ENCODE measurements around the gene CKM.
"Not testable (repeated sequence)": the region's sequence is repeated elsewhere in the genome, so short reads cannot be mapped to it uniquely, and the experiment has no call there.

CKM gene

DNA sequence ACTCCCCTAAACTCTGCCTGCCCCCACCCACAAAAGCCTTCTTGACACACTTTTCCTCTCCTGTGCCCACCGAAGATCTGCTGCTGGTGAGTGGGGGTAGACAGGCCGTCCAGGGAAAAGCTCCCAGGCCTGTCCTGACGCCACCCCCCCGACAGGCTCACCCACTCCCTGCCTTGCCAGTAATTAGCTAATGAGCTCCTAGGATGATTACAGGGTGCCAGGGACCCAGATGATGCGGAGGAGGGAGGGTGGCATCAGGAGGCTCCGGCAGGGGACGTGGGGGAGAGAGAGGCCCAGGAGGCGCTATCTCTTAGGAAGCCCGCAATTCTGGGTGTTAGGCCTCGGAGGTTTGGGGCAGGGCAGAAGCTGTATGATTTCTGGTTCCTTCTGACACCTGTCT is 44.6 kb downstream of the CKM start:
- no peaks in the 10 kb centered on the region for H3K27me3 Mint-ChIP-seq (ENCODE audit: low read depth)
- H3K4me1 Mint-ChIP-seq (ENCODE audit: low read depth), result no peaks in the 10 kb centered on the region
- H3K36me3 Mint-ChIP-seq (ENCODE audit: low read depth), result peaks cover 3% of the 10 kb centered on the region
- no peak overlapping the region for H3K4me3 Mint-ChIP-seq
- no peak overlapping the region for H3K27ac Mint-ChIP-seq
- H3K9me3 Mint-ChIP-seq, result no peaks in the 10 kb centered on the region
- DNase-seq (ENCODE audit: low spot score), result no peak

GRCh38 chr19:45276284-45276687 is 46.4 kb downstream of the CKM start:
- Mint-ChIP-seq H3K4me1 (ENCODE audit: low read depth) (no peaks in the 10 kb centered on the region), H3K36me3 (ENCODE audit: low read depth) (peaks cover 2% of the 10 kb centered on the region), H3K27ac (no peak overlapping the region), H3K27me3 (ENCODE audit: low read depth) (no peaks in the 10 kb centered on the region), H3K9me3 (no peaks in the 10 kb centered on the region), H3K4me3 (no peak overlapping the region)
- DNase-seq (ENCODE audit: low spot score), result no peak

DNA sequence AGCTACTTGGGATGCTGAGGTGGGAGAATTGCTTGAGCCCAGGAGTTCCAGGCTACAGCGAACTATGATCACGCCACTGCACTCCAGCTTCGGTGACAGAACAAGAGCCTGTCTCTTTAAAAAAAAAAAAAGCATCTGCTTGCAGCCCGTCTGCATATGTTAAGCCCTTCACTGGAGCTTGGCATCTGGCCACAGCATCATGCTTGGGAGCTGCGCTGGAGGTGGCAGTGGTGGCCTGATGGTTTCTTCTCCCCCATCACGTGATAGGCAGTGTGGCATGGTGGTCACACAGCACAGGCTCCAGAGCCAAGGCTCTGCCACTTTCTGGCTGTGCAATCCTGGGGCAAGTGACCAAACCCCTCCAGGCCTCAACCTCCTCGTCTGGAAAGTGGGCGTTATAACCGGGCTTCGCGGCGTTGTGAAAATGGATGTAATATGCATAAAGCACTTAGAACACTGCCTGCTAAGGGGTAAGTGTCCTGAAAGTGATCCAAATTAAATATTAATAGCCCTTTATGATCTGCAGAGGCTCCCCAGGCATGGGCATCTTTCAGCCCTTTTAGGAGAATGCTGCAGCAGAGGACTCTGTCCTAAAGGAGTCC is 47.2 kb downstream of the CKM start:
- Mint-ChIP-seq H3K9me3 (no peaks in the 10 kb centered on the region), H3K36me3 (ENCODE audit: low read depth) (peaks cover 2% of the 10 kb centered on the region), H3K27ac (no peak overlapping the region), H3K27me3 (ENCODE audit: low read depth) (no peaks in the 10 kb centered on the region), H3K4me1 (ENCODE audit: low read depth) (no peaks in the 10 kb centered on the region), H3K4me3 (no peak overlapping the region)
- no peak for DNase-seq (ENCODE audit: low spot score)

DNA sequence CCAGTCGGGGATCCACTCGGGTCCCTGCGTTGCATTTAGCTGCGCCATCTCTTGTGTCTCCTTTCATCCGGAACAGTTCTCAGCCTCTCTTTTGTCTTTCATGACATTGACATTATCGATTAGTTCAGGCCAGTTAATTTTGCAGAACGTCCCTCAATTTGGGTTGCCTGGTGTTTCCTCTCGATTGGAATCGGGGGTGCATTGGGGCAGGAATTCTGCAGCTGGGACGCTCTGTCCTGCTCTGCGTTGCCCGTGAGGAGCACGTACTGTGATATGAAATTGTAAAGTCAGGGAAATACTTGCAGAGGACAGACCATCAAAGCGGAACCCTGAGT is 49.2 kb downstream of the CKM start:
- DNase-seq (ENCODE audit: low spot score), result no peak
- H3K36me3 Mint-ChIP-seq (ENCODE audit: low read depth), result peaks cover 2% of the 10 kb centered on the region
- H3K27ac Mint-ChIP-seq, result no peak overlapping the region

DNA sequence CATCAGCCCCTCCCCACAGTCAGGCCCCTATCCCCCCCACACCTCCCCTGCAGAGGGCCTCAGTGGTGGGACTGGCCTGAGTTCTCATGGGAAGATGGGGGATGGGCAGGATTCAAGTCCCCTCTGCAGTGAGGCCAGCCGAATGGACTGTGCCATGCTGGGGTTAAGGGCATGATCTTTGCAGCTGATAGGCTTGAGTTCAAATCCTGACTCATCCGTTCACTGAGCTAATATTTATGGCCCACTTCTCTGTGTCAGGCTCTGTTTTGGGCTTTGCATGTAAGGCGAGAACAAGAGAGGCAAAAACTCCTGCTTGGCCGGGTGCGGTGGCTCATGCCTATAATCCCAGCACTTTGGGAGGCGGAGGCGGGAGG is 51.0 kb downstream of the CKM start:
- H3K9me3 Mint-ChIP-seq, result no peaks in the 10 kb centered on the region
- no peak overlapping the region for H3K4me3 Mint-ChIP-seq
- no peaks in the 10 kb centered on the region for H3K4me1 Mint-ChIP-seq (ENCODE audit: low read depth)
- H3K36me3 Mint-ChIP-seq (ENCODE audit: low read depth), result peaks cover 2% of the 10 kb centered on the region
- H3K27ac Mint-ChIP-seq, result no peak overlapping the region
- no peak for DNase-seq (ENCODE audit: low spot score)
- no peaks in the 10 kb centered on the region for H3K27me3 Mint-ChIP-seq (ENCODE audit: low read depth)

More for the DNA sequence above, 49.2 kb downstream of the CKM start:
- Mint-ChIP-seq H3K27me3 (ENCODE audit: low read depth) (no peaks in the 10 kb centered on the region), H3K4me1 (ENCODE audit: low read depth) (no peaks in the 10 kb centered on the region), H3K9me3 (no peaks in the 10 kb centered on the region), H3K4me3 (no peak overlapping the region)

- H3K27ac Mint-ChIP-seq, result no peak overlapping the region
- no peaks in the 10 kb centered on the region for H3K27me3 Mint-ChIP-seq (ENCODE audit: low read depth)
- DNase-seq (ENCODE audit: low spot score), result no peak
- H3K9me3 Mint-ChIP-seq, result no peaks in the 10 kb centered on the region
- peaks cover under 1% of the 10 kb centered on the region for H3K36me3 Mint-ChIP-seq (ENCODE audit: low read depth)
- no peak overlapping the region for H3K4me3 Mint-ChIP-seq
- H3K4me1 Mint-ChIP-seq (ENCODE audit: low read depth), result no peaks in the 10 kb centered on the region
Measured at GRCh38 chr19:45271098-45271734, 51.5 kb downstream of the CKM start.

DNA sequence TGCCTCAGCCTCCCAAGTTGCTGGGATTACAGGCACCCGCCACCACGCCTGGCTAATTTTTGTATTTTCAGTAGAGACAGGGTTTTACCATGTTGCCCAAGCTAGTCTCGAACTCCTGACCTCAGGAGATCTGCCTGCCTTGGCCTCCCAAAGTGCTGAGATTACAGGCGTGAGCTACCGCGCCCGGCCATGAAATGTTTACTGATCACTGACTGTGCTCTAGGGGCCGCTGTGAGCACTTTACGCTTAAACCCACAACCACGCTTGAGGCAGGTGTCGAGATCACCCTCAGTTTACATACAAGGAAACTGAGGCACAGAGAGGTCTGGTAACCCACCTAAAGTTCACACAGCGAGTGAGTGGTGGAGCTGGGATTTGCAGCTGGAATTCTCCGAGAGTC is 52.7 kb downstream of the CKM start:
- not testable (repeated sequence) for H3K4me3 Mint-ChIP-seq; H3K36me3 Mint-ChIP-seq (ENCODE audit: low read depth); H3K4me1 Mint-ChIP-seq (ENCODE audit: low read depth); H3K27ac Mint-ChIP-seq; DNase-seq (ENCODE audit: low spot score); H3K27me3 Mint-ChIP-seq (ENCODE audit: low read depth); H3K9me3 Mint-ChIP-seq

GRCh38 chr19:45267296-45267695 is 55.4 kb downstream of the CKM start:
- H3K27ac Mint-ChIP-seq, result no peak overlapping the region
- H3K9me3 Mint-ChIP-seq, result no peaks in the 10 kb centered on the region
- no peak for DNase-seq (ENCODE audit: low spot score)
- no peak overlapping the region for H3K4me3 Mint-ChIP-seq
- no peaks in the 10 kb centered on the region for H3K27me3 Mint-ChIP-seq (ENCODE audit: low read depth)
- no peaks in the 10 kb centered on the region for H3K4me1 Mint-ChIP-seq (ENCODE audit: low read depth)
- no peaks in the 10 kb centered on the region for H3K36me3 Mint-ChIP-seq (ENCODE audit: low read depth)

- no peak for DNase-seq (ENCODE audit: low spot score)
- H3K27ac Mint-ChIP-seq, result no peak overlapping the region
- no peaks in the 10 kb centered on the region for H3K36me3 Mint-ChIP-seq (ENCODE audit: low read depth)
- H3K27me3 Mint-ChIP-seq (ENCODE audit: low read depth), result no peaks in the 10 kb centered on the region
- H3K4me1 Mint-ChIP-seq (ENCODE audit: low read depth), result no peaks in the 10 kb centered on the region
- no peaks in the 10 kb centered on the region for H3K9me3 Mint-ChIP-seq
- H3K4me3 Mint-ChIP-seq, result no peak overlapping the region
Measured at GRCh38 chr19:45265375-45265774, 57.3 kb downstream of the CKM start.

DNA sequence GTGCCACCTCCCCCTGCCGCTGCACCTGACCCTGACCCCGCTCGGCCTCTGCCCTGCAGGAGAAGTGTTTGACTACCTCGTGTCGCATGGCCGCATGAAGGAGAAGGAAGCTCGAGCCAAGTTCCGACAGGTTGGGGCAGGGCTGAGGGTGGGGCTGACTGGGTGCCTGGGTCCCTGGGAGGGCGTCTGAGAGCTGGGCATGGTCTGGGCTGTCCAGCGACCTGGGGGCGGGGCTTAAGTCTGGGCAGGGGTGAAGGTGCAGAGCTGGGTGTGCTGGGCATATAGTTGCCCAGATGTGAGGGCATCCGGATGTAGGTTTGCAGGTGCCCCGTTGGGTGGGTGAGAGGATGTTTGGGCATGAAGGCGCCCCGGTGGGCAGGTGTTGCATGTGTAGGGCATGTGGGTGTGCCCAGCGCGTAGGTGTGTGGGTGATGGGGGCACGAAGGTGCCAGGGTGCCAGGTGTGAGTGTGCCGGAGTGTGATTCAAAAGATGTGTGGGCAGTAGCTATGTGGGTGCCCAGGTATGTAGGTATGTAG is 57.8 kb downstream of the CKM start:
- Mint-ChIP-seq H3K4me1 (ENCODE audit: low read depth) (no peaks in the 10 kb centered on the region), H3K4me3 (no peak overlapping the region), H3K27me3 (ENCODE audit: low read depth) (no peaks in the 10 kb centered on the region), H3K36me3 (ENCODE audit: low read depth) (no peaks in the 10 kb centered on the region), H3K9me3 (no peaks in the 10 kb centered on the region), H3K27ac (no peak overlapping the region)
- DNase-seq (ENCODE audit: low spot score), result no peak

DNA sequence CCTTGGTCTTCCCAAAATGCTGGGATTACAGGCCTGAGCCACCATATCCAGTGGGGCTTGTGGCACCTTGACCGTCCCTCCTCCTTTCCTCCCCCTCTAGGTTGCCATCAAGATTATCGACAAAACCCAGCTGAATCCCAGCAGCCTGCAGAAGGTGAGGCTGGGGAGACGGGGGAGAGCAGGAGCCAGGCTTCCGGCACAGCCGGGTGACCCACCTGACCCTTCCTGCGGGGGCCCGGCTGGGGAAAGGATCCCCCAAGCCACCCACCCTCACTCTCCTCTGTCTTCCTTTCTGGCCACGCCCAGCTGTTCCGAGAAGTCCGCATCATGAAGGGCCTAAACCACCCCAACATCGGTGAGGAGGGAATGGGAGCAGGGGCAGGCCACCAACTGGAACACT is 59.7 kb downstream of the CKM start:
- H3K4me3 Mint-ChIP-seq, result no peak overlapping the region
- no peaks in the 10 kb centered on the region for H3K36me3 Mint-ChIP-seq (ENCODE audit: low read depth)
- no peak for DNase-seq (ENCODE audit: low spot score)
- no peaks in the 10 kb centered on the region for H3K9me3 Mint-ChIP-seq
- no peaks in the 10 kb centered on the region for H3K4me1 Mint-ChIP-seq (ENCODE audit: low read depth)
- no peak overlapping the region for H3K27ac Mint-ChIP-seq
- H3K27me3 Mint-ChIP-seq (ENCODE audit: low read depth), result no peaks in the 10 kb centered on the region

DNA sequence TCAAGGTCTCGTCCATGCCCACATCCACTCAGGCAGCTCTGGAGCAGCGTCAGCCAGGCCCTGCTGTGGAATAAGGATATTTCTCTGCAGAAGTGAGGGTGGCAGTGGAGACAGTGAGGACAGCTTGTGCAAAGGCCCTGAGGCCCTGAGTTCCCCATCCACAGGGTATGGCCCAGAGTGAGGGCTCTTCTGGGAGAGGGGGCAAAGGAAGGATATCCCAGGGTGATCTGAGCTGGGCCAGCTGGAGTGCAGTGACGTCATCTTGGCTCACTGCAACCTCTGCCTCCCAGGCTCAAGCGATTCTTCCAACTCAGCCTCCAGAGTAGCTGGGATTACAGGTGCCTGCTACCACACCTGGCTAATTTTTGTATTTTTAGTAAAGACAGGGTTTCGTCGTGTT is 60.1 kb downstream of the CKM start:
- Mint-ChIP-seq H3K27me3 (ENCODE audit: low read depth) (no peaks in the 10 kb centered on the region), H3K36me3 (ENCODE audit: low read depth) (no peaks in the 10 kb centered on the region), H3K27ac (no peak overlapping the region), H3K4me3 (no peak overlapping the region), H3K9me3 (no peaks in the 10 kb centered on the region), H3K4me1 (ENCODE audit: low read depth) (no peaks in the 10 kb centered on the region)
- no peak for DNase-seq (ENCODE audit: low spot score)

- DNase-seq (ENCODE audit: low spot score), result no peak
- H3K9me3 Mint-ChIP-seq, result no peaks in the 10 kb centered on the region
- H3K4me3 Mint-ChIP-seq, result no peak overlapping the region
- peaks cover under 1% of the 10 kb centered on the region for H3K4me1 Mint-ChIP-seq (ENCODE audit: low read depth)
- no peak overlapping the region for H3K27ac Mint-ChIP-seq
- no peaks in the 10 kb centered on the region for H3K36me3 Mint-ChIP-seq (ENCODE audit: low read depth)
- no peaks in the 10 kb centered on the region for H3K27me3 Mint-ChIP-seq (ENCODE audit: low read depth)
Measured at GRCh38 chr19:45258862-45259261, 63.8 kb downstream of the CKM start.

DNA sequence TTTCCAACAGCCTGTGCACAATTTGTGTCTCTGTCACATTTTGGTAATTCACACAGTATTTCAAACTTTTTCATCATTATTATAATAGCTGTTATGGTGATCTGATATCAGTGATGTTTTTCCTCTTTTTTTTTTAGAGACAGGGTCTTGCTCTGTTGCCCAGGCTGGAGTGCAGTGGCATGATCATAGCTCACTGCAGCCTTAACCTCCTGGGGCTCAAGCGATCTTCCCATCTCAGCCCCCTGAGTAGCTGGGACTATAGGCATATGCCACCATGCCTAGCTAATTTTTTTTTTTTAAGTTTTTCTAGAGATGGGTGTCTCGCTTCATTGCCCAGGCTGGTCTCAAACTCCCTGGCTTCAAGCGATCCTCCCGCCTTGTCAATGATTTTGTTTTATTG is 65.8 kb downstream of the CKM start:
- Mint-ChIP-seq H3K9me3 (no peaks in the 10 kb centered on the region), H3K4me3 (no peak overlapping the region), H3K4me1 (ENCODE audit: low read depth) (peaks cover 18% of the 10 kb centered on the region), H3K27me3 (ENCODE audit: low read depth) (no peaks in the 10 kb centered on the region), H3K36me3 (ENCODE audit: low read depth) (no peaks in the 10 kb centered on the region), H3K27ac (no peak overlapping the region)
- DNase-seq (ENCODE audit: low spot score), result no peak

Measured in T-helper 2 cell treated with Interferon-gamma antibody and Interleukin-4, amounts not matched to agents 5 μg/mL and 100 μg/mL, for 36 hours (primary cell).